Lung (tissue), 12 donors: ENCODE results near the gene CASZ1. TPM values are rescaled to one million over a fixed set of nuclear protein-coding genes. Genes with fewer than 3 reads are reported as not detected.
A peak's percentile ranks its signal among the peaks of the same experiment; 100 is the strongest.

ENCODE experiments used
- ATAC-seq: fragments of 200-7000 bp; cut with Tn5 transposase; one replicate; pipeline ENCODE4 v1.9.1; 2020; ENCODE audit warnings: moderate number of reproducible peaks; ENCODE audit not compliant: insufficient read depth, low FRiP score
- DNase-seq, 3 donors: peaks; one replicate each; pipeline ENCODE4 v3.0.0-alpha.2; 2013 to 2017
- H3K27ac ChIP-seq, 2 donors: one replicate each; pipeline ENCODE4 v1.5.1; 2013; ENCODE audit warnings: mild to moderate bottlenecking in 2 of 2, moderate library complexity in 2 of 2, control low read depth in 1 of 2, inconsistent platforms in 1 of 2, low read depth in 1 of 2, low read length in 1 of 2
- H3K27me3 ChIP-seq, 3 donors: one replicate each; pipeline ENCODE4 v1.5.1; 2013; ENCODE audit warnings: low read length in 2 of 3; ENCODE audit not compliant: control insufficient read depth in 3 of 3, insufficient read depth in 3 of 3
- H3K36me3 ChIP-seq, 4 donors: one replicate each; pipeline ENCODE4 v1.5.1; 2013; ENCODE audit warnings: low read length in 4 of 4, mild to moderate bottlenecking in 1 of 4, moderate library complexity in 1 of 4; ENCODE audit not compliant: control insufficient read depth in 4 of 4, insufficient read depth in 4 of 4
- H3K4me1 ChIP-seq, 5 donors: one replicate each; pipeline ENCODE4 v1.5.1; 2013; ENCODE audit warnings: low read length in 5 of 5, mild to moderate bottlenecking in 2 of 5, moderate library complexity in 1 of 5; ENCODE audit not compliant: control insufficient read depth in 5 of 5, insufficient read depth in 5 of 5
- H3K4me3 ChIP-seq: one replicate; pipeline ENCODE4 v1.5.1; 2013; ENCODE audit warnings: mild to moderate bottlenecking, control low read depth, moderate library complexity
- H3K9ac ChIP-seq, 2 donors: one replicate each; pipeline ENCODE4 v1.5.1; 2013; ENCODE audit warnings: low read length in 2 of 2, control low read depth in 1 of 2; ENCODE audit not compliant: insufficient read depth in 1 of 2
- H3K9me3 ChIP-seq, 4 donors: one replicate each; pipeline ENCODE4 v1.5.1; 2013; ENCODE audit warnings: low read length in 3 of 4, mild to moderate bottlenecking in 1 of 4, moderate library complexity in 1 of 4; ENCODE audit not compliant: control insufficient read depth in 4 of 4, insufficient read depth in 3 of 4
- WGBS, 2 donors: extraction: QIAGEN DNeasy Blood & Tissue Kit; methylation state at CpG; one replicate each; pipeline ENCODE4 v1.1.7; 2013; 5-methylcytosine and 5-hydroxymethylcytosine counted together
- polyA plus RNA-seq, 2 donors: library from polyadenylated mRNA; stranded (reverse); fragments of 200-250 nt; gene quantifications; one replicate each; pipeline ENCODE4 v1.2.1, GENCODE V29; 2013
- total RNA-seq, 2 donors: library from RNA; depleted of rRNA in 1 of 2; stranded (reverse); fragments of >200 nt in 1 of 2; gene quantifications; one replicate each; pipeline ENCODE4 v1.2.1, GENCODE V29; 2014 to 2021
- TF ChIP-seq, protein P1 (sequence below): IDR thresholded peaks from 2 replicates; pipeline ENCODE4 v1.5.1; 2012; ENCODE audit warnings: mild to moderate bottlenecking; ENCODE audit errors: control extremely low read depth, extremely low read depth
- donor health status: control.
- donor health status: control.
- donor health status: Bipolar disorder and iron deficiency.
- donor health status: healthy.
- donor health status: DM: yes; HTN: yes; CAD: no.

The CASZ1 gene
- total and polyA plus RNA-seq, 4 donors, result 10.3 to 69.9 (median 40.5) TPM

DNA sequence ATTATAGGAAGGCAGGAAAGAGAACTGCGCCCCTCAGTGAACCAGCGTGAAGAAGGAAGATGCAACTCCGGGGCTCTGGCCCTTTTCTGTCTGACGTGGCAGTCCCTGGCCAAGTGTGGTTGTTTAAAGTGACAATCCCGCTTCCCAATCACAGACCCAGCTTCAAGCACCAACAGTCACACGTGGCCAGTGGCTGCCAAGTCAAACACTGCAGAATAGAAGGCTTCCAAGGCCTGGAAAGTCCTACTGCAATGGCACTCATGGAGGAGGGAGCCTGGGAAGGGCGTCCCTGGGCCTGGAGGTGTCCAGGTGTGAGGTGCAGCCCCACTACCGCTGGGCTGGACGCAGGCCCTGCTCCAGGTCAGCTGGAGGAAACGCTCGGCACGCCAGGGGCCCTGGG is 143.8 kb downstream of the CASZ1 start:
- H3K27ac ChIP-seq, result peak overlapping the region in 1 of 2 donors; percentile 20
- TF ChIP-seq, protein P1, sequence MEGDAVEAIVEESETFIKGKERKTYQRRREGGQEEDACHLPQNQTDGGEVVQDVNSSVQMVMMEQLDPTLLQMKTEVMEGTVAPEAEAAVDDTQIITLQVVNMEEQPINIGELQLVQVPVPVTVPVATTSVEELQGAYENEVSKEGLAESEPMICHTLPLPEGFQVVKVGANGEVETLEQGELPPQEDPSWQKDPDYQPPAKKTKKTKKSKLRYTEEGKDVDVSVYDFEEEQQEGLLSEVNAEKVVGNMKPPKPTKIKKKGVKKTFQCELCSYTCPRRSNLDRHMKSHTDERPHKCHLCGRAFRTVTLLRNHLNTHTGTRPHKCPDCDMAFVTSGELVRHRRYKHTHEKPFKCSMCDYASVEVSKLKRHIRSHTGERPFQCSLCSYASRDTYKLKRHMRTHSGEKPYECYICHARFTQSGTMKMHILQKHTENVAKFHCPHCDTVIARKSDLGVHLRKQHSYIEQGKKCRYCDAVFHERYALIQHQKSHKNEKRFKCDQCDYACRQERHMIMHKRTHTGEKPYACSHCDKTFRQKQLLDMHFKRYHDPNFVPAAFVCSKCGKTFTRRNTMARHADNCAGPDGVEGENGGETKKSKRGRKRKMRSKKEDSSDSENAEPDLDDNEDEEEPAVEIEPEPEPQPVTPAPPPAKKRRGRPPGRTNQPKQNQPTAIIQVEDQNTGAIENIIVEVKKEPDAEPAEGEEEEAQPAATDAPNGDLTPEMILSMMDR, result no peak
- H3K27me3 ChIP-seq, result peaks cover 0 to 2% (median 0%) of the 10 kb centered on the region in 3 donors
- no peak overlapping the region for H3K9ac ChIP-seq
- no peak for ATAC-seq
- H3K4me1 ChIP-seq, result peaks cover 0 to 35% (median 7%) of the 10 kb centered on the region in 5 donors
- peaks cover 0 to 51% (median 0%) of the 10 kb centered on the region in 4 donors for H3K36me3 ChIP-seq
- DNase-seq, result no peak
- WGBS, 2 donors, result 70 to 82% methylated on average over 12 of the region's 12 CpGs
- H3K9me3 ChIP-seq, result no peaks in the 10 kb centered on the region
- H3K4me3 ChIP-seq, result no peak overlapping the region

DNA sequence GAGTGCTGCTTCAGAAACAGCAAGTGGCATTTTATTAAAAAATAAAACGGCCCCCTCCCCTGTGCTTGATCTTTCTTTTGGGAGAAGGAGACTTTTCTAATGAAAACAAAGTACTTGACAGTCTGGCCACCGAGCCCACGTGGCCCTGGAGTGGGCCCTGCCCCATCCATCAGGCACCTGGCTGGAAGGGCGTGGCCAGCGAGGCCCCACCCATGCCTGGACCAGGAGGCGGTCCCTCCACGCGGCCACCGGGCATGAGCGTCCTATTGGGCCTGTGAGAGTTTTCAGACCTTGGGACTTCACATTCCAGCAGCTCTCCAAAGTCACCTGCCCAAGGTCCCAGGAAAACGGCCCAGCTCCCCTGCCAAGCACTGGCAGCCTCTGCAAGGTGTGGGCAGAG is 144.7 kb downstream of the CASZ1 start:
- H3K27me3 ChIP-seq, result peaks cover 0 to 2% (median 0%) of the 10 kb centered on the region in 3 donors
- 46 to 75% methylated on average over 11 of the region's 11 CpGs for WGBS, 2 donors
- no peaks in the 10 kb centered on the region for H3K9me3 ChIP-seq
- H3K36me3 ChIP-seq, result peaks cover 0 to 54% (median 0%) of the 10 kb centered on the region in 4 donors
- ATAC-seq, result peak; percentile 77
- H3K4me3 ChIP-seq, result no peak overlapping the region
- peak in 1 of 3 donors; percentile 47 for DNase-seq
- H3K27ac ChIP-seq, result peak overlapping the region in 1 of 2 donors; percentile 78
- H3K9ac ChIP-seq, result no peak overlapping the region
- TF ChIP-seq, protein P1, result no peak
- H3K4me1 ChIP-seq, result peaks cover 0 to 30% (median 7%) of the 10 kb centered on the region in 5 donors

DNA sequence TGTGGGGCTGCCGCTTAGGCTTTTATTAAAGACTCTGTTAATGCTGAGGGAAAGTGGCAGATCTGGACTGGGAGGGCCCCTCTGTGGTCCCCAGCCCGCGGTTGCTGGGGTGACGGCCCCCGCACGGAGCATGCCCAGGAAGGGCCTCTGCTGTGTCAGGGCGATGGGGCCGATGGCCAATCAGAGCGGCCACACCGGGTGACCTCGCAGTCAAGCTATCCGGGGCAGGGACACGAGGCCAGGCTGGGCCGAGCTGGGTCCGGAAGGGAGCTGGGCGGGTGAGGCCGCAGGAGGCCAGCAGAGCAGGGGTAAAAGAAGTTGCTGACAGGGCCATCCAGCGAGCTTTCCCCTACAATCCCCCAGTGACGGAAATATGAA is 145.1 kb downstream of the CASZ1 start:
- no peak overlapping the region for H3K4me3 ChIP-seq
- H3K9me3 ChIP-seq, result no peaks in the 10 kb centered on the region
- no peak overlapping the region for H3K9ac ChIP-seq
- peak overlapping the region in 1 of 2 donors; percentile 78 for H3K27ac ChIP-seq
- H3K36me3 ChIP-seq, result peaks cover 0 to 56% (median 0%) of the 10 kb centered on the region in 4 donors
- H3K4me1 ChIP-seq, result peaks cover 0 to 30% (median 7%) of the 10 kb centered on the region in 5 donors
- DNase-seq, result peak; percentile 34 to 53 (median 37)
- no peak for ATAC-seq
- 45 to 61% methylated on average over 19 of the region's 19 CpGs for WGBS, 2 donors
- TF ChIP-seq, protein P1, result no peak
- peaks cover 0 to 2% (median 0%) of the 10 kb centered on the region in 3 donors for H3K27me3 ChIP-seq
